Measurements from ENCODE around the gene GLMP. TPM values are rescaled to one million over a fixed set of nuclear protein-coding genes. Genes with fewer than 3 reads are reported as not detected.
"Not testable (repeated sequence)": the region's sequence is repeated elsewhere in the genome, so short reads cannot be mapped to it uniquely, and the experiment has no call there.

The GLMP gene
- total RNA-seq, 2 experiments from 2014 or later, result 9.3 to 11.3 TPM

DNA sequence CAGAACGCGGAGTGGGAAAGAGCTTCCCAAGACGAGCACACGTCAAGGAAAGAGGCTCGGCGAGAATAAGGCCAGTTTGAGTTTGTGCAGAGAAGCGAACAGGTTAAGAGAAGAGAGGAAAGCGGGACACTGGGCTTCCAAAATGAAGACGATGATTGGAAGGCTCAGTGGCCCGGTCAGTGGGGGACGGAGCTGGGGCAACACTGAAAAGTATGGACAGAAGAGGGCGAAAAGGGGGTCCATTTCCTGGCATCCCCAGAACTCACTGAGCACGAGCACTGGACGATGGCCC, 42.4 kb upstream of the GLMP start:
- ChIA-PET CTCF (interaction anchor here (0.6 to 3.7 kb wide), 6 partner anchors 13 to 273 kb away, joined by 3 to 24 read pairs (median 3); partner anchors contain the start of genes SMG5 and TMEM79), POLR2A (interaction anchor here (1.1 to 2.6 kb wide), 5 partner anchors 10 to 143 kb away, joined by 3 to 26 read pairs (median 3); partner anchors contain the start of genes GLMP, SMG5 and TMEM79)
- Mint-ChIP-seq H3K27me3 (no peaks in the 10 kb centered on the region), H3K27ac (peak overlapping the region; percentile 99), H3K36me3 (ENCODE audit: low read depth) (peaks cover 41% of the 10 kb centered on the region), H3K4me3 (peak overlapping the region; percentile 98), H3K4me1 (ENCODE audit: low read depth) (peaks cover 27% of the 10 kb centered on the region), H3K9me3 (no peaks in the 10 kb centered on the region)
- TF ChIP-seq, protein P1, sequence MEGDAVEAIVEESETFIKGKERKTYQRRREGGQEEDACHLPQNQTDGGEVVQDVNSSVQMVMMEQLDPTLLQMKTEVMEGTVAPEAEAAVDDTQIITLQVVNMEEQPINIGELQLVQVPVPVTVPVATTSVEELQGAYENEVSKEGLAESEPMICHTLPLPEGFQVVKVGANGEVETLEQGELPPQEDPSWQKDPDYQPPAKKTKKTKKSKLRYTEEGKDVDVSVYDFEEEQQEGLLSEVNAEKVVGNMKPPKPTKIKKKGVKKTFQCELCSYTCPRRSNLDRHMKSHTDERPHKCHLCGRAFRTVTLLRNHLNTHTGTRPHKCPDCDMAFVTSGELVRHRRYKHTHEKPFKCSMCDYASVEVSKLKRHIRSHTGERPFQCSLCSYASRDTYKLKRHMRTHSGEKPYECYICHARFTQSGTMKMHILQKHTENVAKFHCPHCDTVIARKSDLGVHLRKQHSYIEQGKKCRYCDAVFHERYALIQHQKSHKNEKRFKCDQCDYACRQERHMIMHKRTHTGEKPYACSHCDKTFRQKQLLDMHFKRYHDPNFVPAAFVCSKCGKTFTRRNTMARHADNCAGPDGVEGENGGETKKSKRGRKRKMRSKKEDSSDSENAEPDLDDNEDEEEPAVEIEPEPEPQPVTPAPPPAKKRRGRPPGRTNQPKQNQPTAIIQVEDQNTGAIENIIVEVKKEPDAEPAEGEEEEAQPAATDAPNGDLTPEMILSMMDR (IDR thresholded peaks at IDR 0.05), result no peak
- intact Hi-C loops (cut with micrococcal nuclease), result loop anchor here (2.0 kb wide), 1 partner anchor 57 kb away; no protein-coding TSS in a partner anchor
- ATAC-seq, result no peak
- DNase-seq, result peak; percentile 47

DNA sequence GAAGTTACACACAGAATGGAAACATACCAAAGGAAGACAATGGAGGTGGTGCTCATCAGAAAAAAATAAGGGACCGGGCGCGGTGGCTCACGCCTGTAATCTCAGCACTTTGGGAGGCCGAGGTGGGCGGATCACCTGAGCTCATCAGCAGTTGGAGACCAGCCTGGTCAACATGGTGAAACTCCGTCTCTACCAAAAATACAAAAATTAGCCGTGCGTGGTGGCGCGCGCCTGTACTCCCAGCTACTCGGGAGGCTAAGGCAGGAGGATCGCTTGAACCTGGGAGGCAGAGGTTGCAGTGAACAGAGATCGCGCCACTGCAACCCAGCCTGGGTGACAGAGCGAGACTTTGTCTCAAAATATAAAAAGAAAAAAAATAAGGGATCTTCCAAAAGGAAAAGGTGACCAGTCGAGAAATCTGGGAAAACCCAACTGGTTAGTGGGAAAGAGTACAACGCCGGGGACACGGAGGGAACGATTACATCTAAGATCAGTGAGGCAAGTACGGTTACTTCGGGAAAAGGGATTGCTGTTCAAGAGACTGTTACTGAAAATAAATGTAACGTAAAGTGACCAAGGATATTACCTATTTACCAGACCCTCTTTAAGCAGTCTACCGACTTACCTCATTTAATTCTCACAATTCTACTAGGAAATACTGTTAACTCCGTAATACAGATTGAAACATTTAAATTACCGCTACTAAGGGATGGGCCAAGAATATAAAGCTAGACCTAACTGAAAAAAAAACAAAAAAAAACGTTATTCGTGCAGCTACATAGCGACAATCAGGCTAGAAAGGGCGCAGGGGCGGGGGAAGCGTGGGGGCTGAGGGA, 41.8 kb upstream of the GLMP start:
- DNase-seq (peak; percentile 30), ATAC-seq (no peak)
- ChIA-PET POLR2A (interaction anchor here (0.7 to 2.6 kb wide), 8 partner anchors 10 to 143 kb away, joined by 3 to 26 read pairs (median 3); partner anchors contain the start of genes GLMP, SMG5 and TMEM79), CTCF (interaction anchor here (0.8 to 3.7 kb wide), 12 partner anchors 12 to 208 kb away, joined by 3 to 24 read pairs (median 3); partner anchors contain the start of genes SMG5 and TMEM79)
- peak overlapping the region; percentile 99 for H3K27ac Mint-ChIP-seq
- H3K4me1 Mint-ChIP-seq (ENCODE audit: low read depth), result peaks cover 27% of the 10 kb centered on the region
- H3K9me3 Mint-ChIP-seq, result no peaks in the 10 kb centered on the region
- TF ChIP-seq, protein P1 (IDR thresholded peaks at IDR 0.05), result no peak
- H3K27me3 Mint-ChIP-seq, result no peaks in the 10 kb centered on the region
- intact Hi-C loops (cut with micrococcal nuclease), result loop anchor here (2.0 kb wide), 1 partner anchor 56 kb away; no protein-coding TSS in a partner anchor
- H3K4me3 Mint-ChIP-seq, result peak overlapping the region; percentile 98
- peaks cover 41% of the 10 kb centered on the region for H3K36me3 Mint-ChIP-seq (ENCODE audit: low read depth)

DNA sequence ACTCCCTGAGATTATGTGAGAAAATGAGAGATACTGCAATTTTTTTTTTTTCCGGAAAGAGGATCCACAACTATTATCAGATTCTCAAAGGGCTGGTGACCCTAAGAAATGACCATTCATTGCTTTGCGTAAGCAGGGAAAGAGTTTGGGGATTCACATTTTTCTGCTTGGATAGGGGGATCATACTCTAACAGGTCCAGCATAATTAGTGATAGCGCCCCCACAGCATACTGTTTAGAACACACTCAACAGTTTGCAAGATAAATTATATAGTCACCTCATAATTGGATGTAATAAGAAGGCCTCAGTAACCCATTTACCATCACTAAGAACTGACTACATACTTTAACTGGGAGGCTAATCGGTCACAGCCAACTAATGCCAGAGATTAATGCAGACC, 40.8 kb upstream of the GLMP start:
- ChIA-PET POLR2A (interaction anchor here (0.6 to 2.6 kb wide), 5 partner anchors 11 to 55 kb away, joined by 3 to 26 read pairs (median 3); partner anchors contain the start of genes SMG5 and TMEM79), CTCF (interaction anchor here (0.8 to 3.7 kb wide), 9 partner anchors 11 to 110 kb away, joined by 3 to 24 read pairs (median 4); partner anchors contain the start of genes SMG5 and TMEM79)
- Mint-ChIP-seq H3K36me3 (ENCODE audit: low read depth) (peaks cover 46% of the 10 kb centered on the region), H3K27ac (peak overlapping the region; percentile 40), H3K27me3 (no peaks in the 10 kb centered on the region), H3K9me3 (no peaks in the 10 kb centered on the region), H3K4me1 (ENCODE audit: low read depth) (peaks cover 27% of the 10 kb centered on the region), H3K4me3 (peak overlapping the region; percentile 98)
- intact Hi-C loops (cut with micrococcal nuclease), result loop anchor here (2.0 kb wide), 1 partner anchor 55 kb away; no protein-coding TSS in a partner anchor
- TF ChIP-seq, protein P1 (IDR thresholded peaks at IDR 0.05), result peak; percentile 23
- DNase-seq (peak; percentile 27), ATAC-seq (no peak)

DNA sequence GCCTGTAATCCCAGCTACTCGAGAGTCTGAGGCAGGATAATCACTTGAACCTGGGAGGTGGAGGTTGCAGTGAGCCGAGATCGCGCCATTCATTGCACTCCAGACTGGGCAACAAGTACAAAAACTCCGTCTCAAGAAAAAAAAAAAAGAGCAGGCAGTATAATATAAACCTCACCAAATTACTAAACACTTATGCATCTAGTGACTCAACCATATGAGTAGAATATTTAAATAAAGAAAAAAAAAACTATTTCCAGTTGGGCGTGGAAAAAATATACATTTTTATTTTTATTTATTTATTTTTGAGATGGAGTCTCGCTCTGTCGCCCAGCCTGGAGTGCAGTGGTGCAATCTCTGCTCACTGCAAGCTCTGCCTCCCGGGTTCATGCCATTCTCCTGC, 27.7 kb upstream of the GLMP start:
- H3K27me3 Mint-ChIP-seq; H3K27ac Mint-ChIP-seq; H3K4me3 Mint-ChIP-seq; CTCF ChIA-PET; H3K9me3 Mint-ChIP-seq; ATAC-seq; DNase-seq; H3K4me1 Mint-ChIP-seq (ENCODE audit: low read depth); intact Hi-C loops (cut with micrococcal nuclease): not testable (repeated sequence)
- peaks cover 36% of the 10 kb centered on the region for H3K36me3 Mint-ChIP-seq (ENCODE audit: low read depth)
- POLR2A ChIA-PET, result interaction anchor here (1.5 to 1.6 kb wide), 2 partner anchors 12 to 41 kb away, joined by 5 to 7 read pairs; partner anchors contain the start of gene SMG5

DNA sequence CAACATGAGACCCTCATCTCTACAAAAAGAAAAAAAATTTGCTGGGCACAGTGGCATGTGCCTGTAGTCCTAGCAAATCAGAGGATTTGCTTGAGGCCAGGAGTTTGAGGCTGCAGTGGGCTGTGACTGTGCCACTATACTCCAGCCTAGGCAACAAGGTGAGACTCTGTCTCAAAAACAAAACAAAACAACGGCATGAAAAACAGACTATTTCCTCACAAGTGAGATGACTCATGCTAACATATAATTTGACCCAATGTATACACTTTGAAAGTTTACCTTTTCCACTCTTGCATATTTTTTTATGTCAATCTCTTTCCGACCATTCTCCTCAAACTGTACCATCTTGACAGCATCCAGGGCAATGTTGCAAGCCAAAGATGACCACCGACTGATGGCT, 25.1 kb upstream of the GLMP start:
- POLR2A ChIA-PET, result interaction anchor here (1.5 kb wide), 1 partner anchor 37 kb away, joined by 5 read pairs; the partner anchor contains the start of gene TMEM79
- DNase-seq (no peak), ATAC-seq (no peak)
- H3K36me3 Mint-ChIP-seq (ENCODE audit: low read depth), result peaks cover 47% of the 10 kb centered on the region
- TF ChIP-seq, protein P1 (IDR thresholded peaks at IDR 0.05), result no peak
- H3K4me3 Mint-ChIP-seq, result no peak overlapping the region
- CTCF ChIA-PET, result interaction anchor here (1.2 to 4.0 kb wide), 6 partner anchors 13 to 180 kb away, joined by 3 to 37 read pairs (median 4); partner anchors contain the start of gene SMG5
- H3K27ac Mint-ChIP-seq, result no peak overlapping the region
- H3K4me1 Mint-ChIP-seq (ENCODE audit: low read depth), result no peaks in the 10 kb centered on the region
- no peaks in the 10 kb centered on the region for H3K27me3 Mint-ChIP-seq
- H3K9me3 Mint-ChIP-seq, result no peaks in the 10 kb centered on the region
- intact Hi-C loops (cut with micrococcal nuclease), result no loop called here

All from activated CD8-positive, alpha-beta T cell treated with anti-CD3 and anti-CD28 coated beads for 36 hours (primary cell).